ENCODE data around the gene AGPAT4. TPM values are rescaled to one million over a fixed set of nuclear protein-coding genes. Genes with fewer than 3 reads are reported as not detected.
A peak's percentile ranks its signal among the peaks of the same experiment; 100 is the strongest.
"Not testable (repeated sequence)": the region's sequence is repeated elsewhere in the genome, so short reads cannot be mapped to it uniquely, and the experiment has no call there.

The AGPAT4 gene
- total RNA-seq, 1 donor from 2014 or later, result 11.4 TPM

DNA sequence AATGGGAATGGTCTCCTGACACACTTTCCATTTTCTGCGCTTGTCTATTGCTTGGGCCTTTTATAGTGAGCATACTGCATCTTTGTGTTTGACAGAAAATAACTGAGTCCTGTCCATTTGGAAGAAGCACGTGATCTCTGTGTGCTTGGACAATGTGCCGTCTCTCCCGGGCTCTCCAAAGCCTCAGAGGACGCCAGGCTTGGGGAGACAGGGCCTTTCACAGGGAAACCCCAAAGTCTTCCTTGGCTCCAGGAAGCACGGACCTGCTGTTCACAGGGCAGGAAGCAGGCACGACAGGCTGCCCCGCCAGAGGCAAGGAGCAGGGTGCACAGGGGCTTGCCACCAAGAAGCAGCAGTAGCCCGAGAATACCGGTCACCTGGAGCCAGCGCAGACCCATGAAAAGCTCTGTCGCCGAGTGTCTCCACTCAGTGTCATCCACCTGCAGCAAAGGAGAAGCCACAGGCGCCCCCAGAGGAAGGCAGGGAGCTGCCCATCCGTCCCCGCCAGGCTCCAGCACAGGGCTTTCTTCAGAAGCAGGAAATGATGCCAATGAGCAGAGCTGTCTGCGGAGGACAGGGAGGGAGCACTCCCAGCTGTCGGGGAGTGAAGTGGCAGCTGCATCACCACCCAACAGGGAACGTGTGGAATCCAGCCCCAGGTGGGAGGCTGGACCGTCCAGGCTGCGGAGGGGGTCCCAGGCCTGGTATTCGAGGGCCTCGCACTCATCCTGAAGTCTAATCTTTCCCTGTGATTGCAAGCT lies 135.1 kb downstream of the AGPAT4 start:
- DNase-seq, result peak; percentile 50

GRCh38 chr6:161137839-161138542 lies 135.9 kb downstream of the AGPAT4 start:
- no peak for DNase-seq

- no peak for DNase-seq
These were observed 136.5 kb downstream of the AGPAT4 start for GRCh38 chr6:161137320-161137719.

- DNase-seq, result no peak
These were observed 137.2 kb downstream of the AGPAT4 start for GRCh38 chr6:161136655-161137054.

- DNase-seq, result no peak
These were observed 137.9 kb downstream of the AGPAT4 start for GRCh38 chr6:161135695-161136591.

DNA sequence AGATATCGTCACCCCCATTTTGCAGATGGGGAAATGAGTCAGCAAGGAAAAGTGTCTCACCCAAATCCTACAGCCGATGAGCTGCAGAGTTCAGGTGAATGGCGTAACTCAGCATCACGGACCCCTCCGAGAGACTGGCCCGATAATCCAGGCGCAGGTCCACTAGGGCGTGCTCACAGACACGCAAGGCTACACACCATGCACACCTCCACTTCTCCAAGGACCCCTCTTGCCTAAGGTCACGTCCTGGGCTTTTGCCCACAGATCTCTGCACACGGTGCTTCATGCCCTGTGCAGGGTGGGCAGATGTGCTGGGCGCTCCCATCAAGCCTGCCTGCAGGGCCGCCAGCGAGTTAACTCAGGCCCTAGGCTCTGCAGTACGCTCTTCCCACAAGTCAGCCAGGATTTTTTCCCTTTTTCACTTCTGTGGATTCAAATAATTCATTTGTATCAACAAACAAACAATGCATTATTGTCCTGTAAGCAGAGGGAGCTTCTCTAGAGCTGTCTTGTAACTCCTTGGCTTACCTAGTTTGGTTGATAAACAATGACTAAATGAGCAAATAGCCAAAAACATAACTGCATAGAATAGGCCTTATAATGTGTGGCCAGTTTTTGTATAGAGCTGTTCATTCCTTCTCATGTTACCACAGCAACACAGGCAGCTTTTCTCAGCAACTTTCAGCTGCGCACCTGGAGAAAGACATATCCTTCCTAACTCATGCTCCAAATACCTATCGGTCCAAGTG lies 139.1 kb downstream of the AGPAT4 start:
- DNase-seq, result peak; percentile 35

DNA sequence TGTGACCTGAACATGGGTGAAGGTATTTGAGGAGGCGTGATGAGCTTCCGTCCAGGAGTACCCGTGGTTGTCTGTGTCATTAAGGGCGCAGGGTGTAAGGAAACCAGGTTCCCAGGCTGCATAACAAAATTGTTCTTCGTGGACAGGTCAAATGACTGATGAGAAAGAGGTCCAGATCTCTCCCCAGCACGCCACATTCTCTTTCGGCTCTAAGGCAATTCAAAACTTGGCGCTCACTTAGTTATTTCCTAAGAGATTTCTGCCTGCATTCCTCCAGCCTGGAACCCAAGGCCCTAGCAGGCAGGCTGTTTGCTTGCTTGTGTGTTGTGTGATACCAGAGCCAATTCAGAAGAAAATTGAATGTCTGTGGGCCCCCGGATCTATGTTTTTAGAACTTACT lies 139.9 kb downstream of the AGPAT4 start:
- no peak for DNase-seq

DNA sequence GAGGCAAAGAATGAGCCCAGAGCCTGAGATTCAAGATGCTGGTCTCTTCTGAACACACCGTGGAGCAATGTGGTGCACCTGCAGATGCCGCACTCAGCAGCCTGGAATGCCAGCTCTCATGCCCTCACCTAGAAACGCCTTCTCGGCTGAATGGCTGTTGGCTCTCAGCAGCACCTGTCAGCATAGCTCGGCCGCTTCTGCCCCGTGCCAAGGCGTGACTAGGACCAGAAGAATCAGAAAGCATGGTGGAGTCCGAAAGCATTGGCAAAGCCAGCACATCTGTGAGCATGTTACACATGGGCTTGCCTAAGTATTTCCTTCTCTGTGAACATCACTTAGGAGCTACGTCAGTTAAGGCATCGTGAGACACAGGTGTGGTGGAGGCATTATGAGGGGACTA lies 141.5 kb downstream of the AGPAT4 start:
- DNase-seq, result no peak

DNA sequence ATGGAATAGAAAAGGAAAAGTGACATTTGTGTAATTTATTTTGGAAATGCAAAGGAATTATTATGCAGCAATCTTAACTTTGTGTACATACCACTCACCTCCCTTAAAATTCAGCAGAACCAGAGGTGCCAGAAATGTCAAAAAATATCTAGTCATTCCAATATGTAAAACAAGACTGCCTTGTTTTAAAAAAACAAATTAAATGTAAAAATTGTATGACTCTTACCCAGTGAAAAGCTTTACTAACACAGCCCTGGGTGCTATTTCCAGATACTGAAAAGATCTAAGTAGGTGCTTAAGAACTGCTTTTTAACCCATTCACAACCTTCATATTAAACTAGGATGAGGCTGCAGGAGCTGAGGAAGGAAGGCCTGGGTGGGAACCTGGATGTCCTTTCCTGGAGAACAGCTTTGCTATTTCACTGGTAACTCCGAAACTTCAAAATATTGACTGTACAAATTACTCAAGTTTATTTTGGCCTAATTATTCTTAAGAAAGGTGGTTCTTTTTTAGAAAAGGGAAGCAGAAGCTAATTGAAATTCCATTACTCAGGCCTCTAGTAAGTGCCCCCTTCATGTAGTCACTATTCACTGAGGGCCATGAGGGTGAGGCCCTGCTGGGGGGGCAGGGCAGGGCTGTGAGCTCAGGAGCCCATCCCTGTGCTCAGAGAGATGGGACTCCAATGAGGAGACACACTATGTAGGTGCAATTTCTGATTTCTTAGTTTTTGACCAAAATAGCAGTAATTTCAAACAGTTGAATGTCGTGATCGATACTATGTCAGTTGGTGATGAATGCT lies 142.7 kb downstream of the AGPAT4 start:
- DNase-seq, result no peak

GRCh38 chr6:161130541-161130940 lies 143.3 kb downstream of the AGPAT4 start:
- no peak for DNase-seq

DNA sequence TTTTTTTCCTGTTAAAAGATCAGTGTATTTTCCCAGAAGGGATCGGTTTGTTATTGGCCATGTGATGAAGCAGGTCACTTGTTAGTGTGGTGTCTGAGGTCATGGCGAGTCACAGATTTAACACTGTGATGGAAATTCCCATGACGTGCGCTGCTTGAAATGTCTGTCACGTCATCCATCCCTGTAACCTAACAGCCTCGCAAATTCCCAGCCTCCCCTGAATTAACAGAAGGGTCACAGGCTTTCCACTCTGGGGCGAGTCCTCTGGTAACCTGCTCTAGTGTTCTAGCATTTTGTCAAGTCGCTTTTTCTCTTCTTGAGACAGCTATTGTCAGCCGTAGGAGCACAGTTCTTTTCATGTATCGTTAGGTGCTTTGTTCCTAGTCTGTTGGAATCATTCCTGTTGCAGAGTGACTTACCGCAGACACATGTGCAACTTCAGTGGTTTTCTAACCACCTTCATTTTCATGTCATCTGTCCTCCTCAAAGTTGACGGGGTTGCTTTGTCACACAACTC lies 145.1 kb downstream of the AGPAT4 start:
- DNase-seq, result no peak

- no peak for DNase-seq
These were observed 145.6 kb downstream of the AGPAT4 start for GRCh38 chr6:161128230-161128629.

- no peak for DNase-seq
These were observed 146.7 kb downstream of the AGPAT4 start for GRCh38 chr6:161127071-161127740.

DNA sequence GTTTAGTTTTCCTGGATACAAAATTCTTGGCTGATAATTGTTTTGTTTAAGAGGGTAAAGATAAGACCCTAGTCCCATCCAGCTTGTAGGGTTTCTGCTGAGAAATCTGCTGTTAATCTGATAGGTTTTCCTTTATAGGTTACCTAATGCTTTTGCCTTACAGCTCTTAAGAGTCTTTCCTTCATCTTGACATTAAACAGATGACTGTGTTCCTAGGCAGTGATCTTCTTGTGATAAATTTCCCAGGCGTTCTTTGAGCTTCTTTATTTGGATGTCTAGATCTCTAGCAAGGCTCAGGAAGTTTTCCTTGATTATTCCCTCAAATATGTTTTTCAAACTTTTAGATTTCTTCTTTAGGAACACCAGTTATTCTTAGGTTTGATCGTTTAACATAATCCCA lies 148.3 kb downstream of the AGPAT4 start:
- DNase-seq, result no peak

DNA sequence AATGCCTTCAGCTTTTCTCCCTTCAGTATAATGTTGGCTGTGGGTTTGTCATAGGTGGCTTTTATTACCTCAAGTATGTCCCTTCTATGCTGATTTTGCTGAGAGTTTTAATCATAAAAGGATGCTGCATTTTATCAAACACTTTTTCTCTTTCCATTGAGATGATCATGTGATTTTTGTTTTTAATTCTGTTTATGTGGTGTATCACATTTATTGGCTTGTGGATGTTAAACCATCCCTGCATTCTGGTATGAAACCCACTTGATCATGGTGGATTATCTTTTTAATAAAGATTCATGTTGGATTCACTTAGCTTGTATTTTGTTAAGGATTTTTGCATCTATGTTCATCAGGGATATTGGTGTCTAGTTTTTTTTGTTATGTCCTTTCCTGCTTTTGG lies 150.5 kb downstream of the AGPAT4 start:
- DNase-seq, result not testable (repeated sequence)

- no peak for DNase-seq
These were observed 155.9 kb downstream of the AGPAT4 start for GRCh38 chr6:161117942-161118341.

GRCh38 chr6:161117308-161117707 lies 156.6 kb downstream of the AGPAT4 start:
- DNase-seq, result no peak

- DNase-seq, result no peak
These were observed 157.3 kb downstream of the AGPAT4 start for GRCh38 chr6:161116554-161116953.

DNA sequence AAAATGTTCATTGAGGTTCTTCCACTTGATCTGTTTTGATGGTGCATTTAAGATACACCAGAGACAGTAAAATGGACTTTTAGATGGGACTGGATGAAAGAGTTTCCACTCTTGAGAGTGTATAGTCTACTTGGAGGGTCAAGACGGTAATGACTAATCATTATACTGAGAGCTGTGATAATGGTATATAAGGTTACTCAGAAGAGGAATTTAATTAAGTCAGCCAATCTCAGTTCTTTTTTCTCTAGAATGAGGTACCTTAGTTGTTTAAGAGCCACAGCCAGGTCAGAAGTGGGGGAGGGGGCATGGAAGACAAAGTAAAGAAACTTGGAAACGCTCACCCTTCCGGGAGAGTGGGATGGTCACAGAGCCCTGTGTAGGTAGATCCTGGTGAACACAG lies 158.4 kb downstream of the AGPAT4 start:
- no peak for DNase-seq

GRCh38 chr6:161111261-161111660 lies 162.6 kb downstream of the AGPAT4 start:
- no peak for DNase-seq
